Suppressor macrophage (primary cell): ENCODE data around the gene PLEKHO2.
"Not testable (repeated sequence)": the region's sequence is repeated elsewhere in the genome, so short reads cannot be mapped to it uniquely, and the experiment has no call there.

Source experiments
- DNase-seq, 4 experiments: peaks; one replicate each; pipeline ENCODE4 v3.0.0-alpha.2; 2020 to 2022
- total RNA-seq, 17 experiments: gene quantifications; one replicate each; lab custom pipeline; 2026; ENCODE audit warnings: mixed read lengths in 6 of 17, inconsistent platforms in 3 of 17; lab: John Stamatoyannopoulos, UW

The PLEKHO2 gene
- total RNA-seq: 61.4 to 568 (median 329) reads per million in 17 experiments

- peak; percentile 95 to 98 (median 98) for DNase-seq
These were observed at the start of gene PLEKHO2 for GRCh38 chr15:64841344-64842095. Gene PLEKHO2 (plus strand): TSS chr15:64841915. CDS start chr15:64842017, 102 bp downstream.

GRCh38 chr15:64792282-64792681 lies 49.4 kb upstream of the PLEKHO2 start:
- no peak for DNase-seq

GRCh38 chr15:64795299-64795698 lies 46.4 kb upstream of the PLEKHO2 start:
- DNase-seq: not testable (repeated sequence)

GRCh38 chr15:64795921-64796320 lies 45.8 kb upstream of the PLEKHO2 start:
- DNase-seq: not testable (repeated sequence)

GRCh38 chr15:64798905-64799304 lies 42.8 kb upstream of the PLEKHO2 start:
- not testable (repeated sequence) for DNase-seq

- DNase-seq: no peak
These were observed 41.2 kb upstream of the PLEKHO2 start for GRCh38 chr15:64800476-64800875.

- no peak for DNase-seq
These were observed 38.2 kb upstream of the PLEKHO2 start for GRCh38 chr15:64803526-64803925.

- DNase-seq: no peak
These were observed 37.1 kb upstream of the PLEKHO2 start for GRCh38 chr15:64804619-64805018.

- no peak for DNase-seq
These were observed 35.2 kb upstream of the PLEKHO2 start for GRCh38 chr15:64806509-64806908.

GRCh38 chr15:64807051-64807749 lies 34.5 kb upstream of the PLEKHO2 start:
- no peak for DNase-seq

- no peak for DNase-seq
These were observed 33.9 kb upstream of the PLEKHO2 start for GRCh38 chr15:64807751-64808222.

- DNase-seq: no peak
These were observed 32.8 kb upstream of the PLEKHO2 start for GRCh38 chr15:64808785-64809453.

- DNase-seq: peak; percentile 78 to 89 (median 85)
These were observed 31.8 kb upstream of the PLEKHO2 start for GRCh38 chr15:64809649-64810496.

- no peak for DNase-seq
These were observed 31.0 kb upstream of the PLEKHO2 start for GRCh38 chr15:64810497-64811326.

- DNase-seq: peak in 2 of 4 experiments; percentile 24
These were observed 28.6 kb upstream of the PLEKHO2 start for GRCh38 chr15:64813075-64813474.

GRCh38 chr15:64814283-64814682 lies 27.4 kb upstream of the PLEKHO2 start:
- DNase-seq: not testable (repeated sequence)

GRCh38 chr15:64814965-64815364 lies 26.8 kb upstream of the PLEKHO2 start:
- peak in 3 of 4 experiments; percentile 21 to 46 (median 36) for DNase-seq

GRCh38 chr15:64816452-64816851 lies 25.3 kb upstream of the PLEKHO2 start:
- DNase-seq: no peak

GRCh38 chr15:64824929-64825430 lies 16.7 kb upstream of the PLEKHO2 start:
- DNase-seq: no peak

- DNase-seq: peak; percentile 94 to 98 (median 96)
These were observed 16.1 kb upstream of the PLEKHO2 start, which contains the start of gene PIF1 for GRCh38 chr15:64825431-64826294. Gene PIF1 (minus strand): TSS chr15:64825647. CDS start chr15:64824335, 1,312 bp downstream.
